Trophoblast cell (in vitro differentiated cells and primary cell): ENCODE results near the gene UNC50.

ENCODE experiments used
- DNase-seq, 2 donors: peaks; one replicate each; pipeline ENCODE4 v3.0.0-alpha.2; 2016
- H2AFZ ChIP-seq: 2 replicates; pipeline ENCODE4 v1.6.1; 2013; ENCODE audit warnings: low read length, moderate library complexity, mild to moderate bottlenecking; ENCODE audit not compliant: insufficient read depth, poor library complexity
- H2AK5ac ChIP-seq: 2 replicates; pipeline ENCODE4 v1.6.1; 2013; ENCODE audit warnings: mild to moderate bottlenecking, low read length
- H2BK120ac ChIP-seq: 2 replicates; pipeline ENCODE4 v1.6.1; 2013; ENCODE audit warnings: low read length, mild to moderate bottlenecking, moderate library complexity; ENCODE audit not compliant: insufficient read depth, poor library complexity
- H2BK12ac ChIP-seq: 2 replicates; pipeline ENCODE4 v1.6.1; 2013; ENCODE audit warnings: mild to moderate bottlenecking, low read length, moderate library complexity
- H2BK5ac ChIP-seq: 2 replicates; pipeline ENCODE4 v1.6.1; 2013; ENCODE audit warnings: low read length, low read depth, moderate library complexity, mild to moderate bottlenecking; ENCODE audit not compliant: poor library complexity
- H3K14ac ChIP-seq: 2 replicates; pipeline ENCODE4 v1.6.1; 2013; ENCODE audit warnings: mild to moderate bottlenecking, low read length
- H3K18ac ChIP-seq: 2 replicates; pipeline ENCODE4 v1.6.1; 2013; ENCODE audit warnings: mild to moderate bottlenecking, low read length
- H3K23ac ChIP-seq: 2 replicates; pipeline ENCODE4 v1.6.1; 2013; ENCODE audit warnings: low read length
- H3K27ac ChIP-seq: 2 replicates; pipeline ENCODE4 v1.5.1; 2013; ENCODE audit warnings: low read depth, mild to moderate bottlenecking, inconsistent platforms, low read length, moderate library complexity
- H3K27me3 ChIP-seq: 2 replicates; pipeline ENCODE4 v1.6.1; 2013; ENCODE audit warnings: inconsistent platforms, mild to moderate bottlenecking, low read length, moderate library complexity; ENCODE audit not compliant: insufficient read depth
- H3K36me3 ChIP-seq, 2 experiments: 1 replicate in 1 of 2; 2 replicates in 1 of 2; pipeline ENCODE4 v1.6.1; 2013; ENCODE audit warnings: low read length in 2 of 2, mild to moderate bottlenecking in 2 of 2, moderate library complexity in 1 of 2; ENCODE audit not compliant: insufficient read depth in 2 of 2, control insufficient read depth in 1 of 2
- H3K4ac ChIP-seq: 2 replicates; pipeline ENCODE4 v1.6.1; 2013; ENCODE audit warnings: low read depth, mild to moderate bottlenecking, low read length, moderate library complexity
- H3K4me1 ChIP-seq, 2 experiments: 1 replicate in 1 of 2; 2 replicates in 1 of 2; pipeline ENCODE4 v1.6.1; 2013; ENCODE audit warnings: low read length in 2 of 2, mild to moderate bottlenecking in 2 of 2, moderate library complexity in 1 of 2; ENCODE audit not compliant: insufficient read depth in 2 of 2, control insufficient read depth in 1 of 2
- H3K4me2 ChIP-seq: 2 replicates; pipeline ENCODE4 v1.6.1; 2013; ENCODE audit warnings: inconsistent platforms, mild to moderate bottlenecking, low read length, moderate library complexity
- H3K4me3 ChIP-seq: 2 replicates; pipeline ENCODE4 v1.5.1; 2013; ENCODE audit warnings: mild to moderate bottlenecking, low read depth, low read length, inconsistent platforms
- H3K79me1 ChIP-seq: one replicate; pipeline ENCODE4 v1.6.1; 2013; ENCODE audit warnings: low read length
- H3K79me2 ChIP-seq: 2 replicates; pipeline ENCODE4 v1.6.1; 2013; ENCODE audit warnings: low read length, mild to moderate bottlenecking; ENCODE audit not compliant: control insufficient read depth, insufficient read depth, poor library complexity
- H3K9ac ChIP-seq: 2 replicates; pipeline ENCODE4 v1.6.1; 2013; ENCODE audit warnings: mild to moderate bottlenecking, low read length
- H3K9me3 ChIP-seq: 2 replicates; pipeline ENCODE4 v1.6.1; 2013; ENCODE audit warnings: low read depth, mild to moderate bottlenecking, control low read depth, inconsistent platforms, low read length; ENCODE audit not compliant: insufficient read depth
- H4K12ac ChIP-seq: 2 replicates; pipeline ENCODE4 v1.6.1; 2013; ENCODE audit warnings: low read depth, mild to moderate bottlenecking, low read length, moderate library complexity
- H4K8ac ChIP-seq: 2 replicates; pipeline ENCODE4 v1.6.1; 2013; ENCODE audit warnings: low read depth, mild to moderate bottlenecking, low read length, moderate library complexity
- H4K91ac ChIP-seq: one replicate; pipeline ENCODE4 v1.6.1; 2013; ENCODE audit warnings: low read depth, mild to moderate bottlenecking, low read length, moderate library complexity
- WGBS: extraction: QIAGEN DNeasy Blood & Tissue Kit; methylation state at CpG from one replicate; pipeline ENCODE4 v1.1.7; 2013; ENCODE audit warnings: missing lambda C conversion rate; ENCODE audit not compliant: insufficient read length, insufficient coverage; ENCODE audit errors: extremely low coverage; 5-methylcytosine and 5-hydroxymethylcytosine counted together

The UNC50 gene

GRCh38 chr2:98586551-98587140, 21.7 kb upstream of the UNC50 start:
- Histone ChIP-seq H3K9me3 (no peaks in the 10 kb centered on the region), H3K4ac (no peak overlapping the region), H3K9ac (no peak overlapping the region), H3K23ac (no peak overlapping the region), H2BK5ac (no peak overlapping the region), H4K8ac (no peak overlapping the region), H3K36me3 (peaks cover 13 to 26% of the 10 kb centered on the region in 2 experiments), H3K27me3 (no peaks in the 10 kb centered on the region), H2BK12ac (no peak overlapping the region), H3K79me2 (peaks cover 2% of the 10 kb centered on the region), H4K91ac (no peak overlapping the region), H3K14ac (no peak overlapping the region), H3K79me1 (no peaks in the 10 kb centered on the region), H2BK120ac (no peak overlapping the region), H2AFZ (no peak overlapping the region), H3K4me3 (no peak overlapping the region), H3K27ac (no peak overlapping the region), H3K4me2 (no peak overlapping the region), H4K12ac (no peak overlapping the region), H2AK5ac (no peak overlapping the region), H3K4me1 (no peaks in the 10 kb centered on the region), H3K18ac (no peak overlapping the region)
- DNase-seq: no peak
- no CpG with 5 or more reads among the region's 6 CpGs for WGBS

GRCh38 chr2:98588880-98589431, 19.4 kb upstream of the UNC50 start:
- Histone ChIP-seq H3K36me3 (peaks cover 14 to 20% of the 10 kb centered on the region in 2 experiments), H4K91ac (no peak overlapping the region), H3K14ac (no peak overlapping the region), H4K8ac (no peak overlapping the region), H3K79me1 (no peaks in the 10 kb centered on the region), H2BK5ac (no peak overlapping the region), H3K27me3 (no peaks in the 10 kb centered on the region), H3K9ac (no peak overlapping the region), H3K4me2 (no peak overlapping the region), H3K23ac (no peak overlapping the region), H3K9me3 (peaks cover 3% of the 10 kb centered on the region), H3K4me1 (no peaks in the 10 kb centered on the region), H3K79me2 (peaks cover 2% of the 10 kb centered on the region), H3K18ac (no peak overlapping the region), H2BK120ac (no peak overlapping the region), H3K4me3 (no peak overlapping the region), H2BK12ac (no peak overlapping the region), H2AFZ (no peak overlapping the region), H3K27ac (no peak overlapping the region), H2AK5ac (no peak overlapping the region), H3K4ac (no peak overlapping the region), H4K12ac (no peak overlapping the region)
- DNase-seq: no peak
- WGBS: no CpG with 5 or more reads among the region's 4 CpGs

- Histone ChIP-seq H2BK12ac (no peak overlapping the region), H3K79me1 (no peaks in the 10 kb centered on the region), H3K79me2 (no peaks in the 10 kb centered on the region), H3K27me3 (no peaks in the 10 kb centered on the region), H3K14ac (no peak overlapping the region), H3K9ac (no peak overlapping the region), H3K9me3 (peaks cover 3% of the 10 kb centered on the region), H3K4me1 (no peaks in the 10 kb centered on the region), H3K23ac (no peak overlapping the region), H3K4ac (no peak overlapping the region), H3K18ac (no peak overlapping the region), H4K91ac (no peak overlapping the region), H2AFZ (no peak overlapping the region), H3K36me3 (peaks cover 10 to 17% of the 10 kb centered on the region in 2 experiments), H3K27ac (no peak overlapping the region), H2AK5ac (no peak overlapping the region), H2BK120ac (no peak overlapping the region), H2BK5ac (no peak overlapping the region), H3K4me2 (no peak overlapping the region), H4K12ac (no peak overlapping the region), H4K8ac (no peak overlapping the region), H3K4me3 (no peak overlapping the region)
- DNase-seq: no peak
- no CpG with 5 or more reads among the region's 4 CpGs for WGBS
Observed at GRCh38 chr2:98589489-98589888, 18.9 kb upstream of the UNC50 start.

GRCh38 chr2:98592565-98592964, 15.8 kb upstream of the UNC50 start:
- no peak overlapping the region for H4K91ac ChIP-seq
- H3K4me3 ChIP-seq: no peak overlapping the region
- H4K8ac ChIP-seq: no peak overlapping the region
- no peak overlapping the region for H2AK5ac ChIP-seq
- H3K4ac ChIP-seq: no peak overlapping the region
- no peaks in the 10 kb centered on the region for H3K79me1 ChIP-seq
- no peak overlapping the region for H2BK5ac ChIP-seq
- no peaks in the 10 kb centered on the region for H3K79me2 ChIP-seq
- H3K36me3 ChIP-seq: peaks cover 6 to 14% of the 10 kb centered on the region in 2 experiments
- H3K4me2 ChIP-seq: no peak overlapping the region
- no peak for DNase-seq
- no peak overlapping the region for H3K23ac ChIP-seq
- H3K27me3 ChIP-seq: no peaks in the 10 kb centered on the region
- H3K18ac ChIP-seq: no peak overlapping the region
- H3K14ac ChIP-seq: no peak overlapping the region
- H3K4me1 ChIP-seq: no peaks in the 10 kb centered on the region
- H2BK12ac ChIP-seq: no peak overlapping the region
- H3K27ac ChIP-seq: no peak overlapping the region
- no peak overlapping the region for H3K9ac ChIP-seq
- no peak overlapping the region for H2BK120ac ChIP-seq
- H4K12ac ChIP-seq: no peak overlapping the region
- H3K9me3 ChIP-seq: peaks cover 3% of the 10 kb centered on the region
- H2AFZ ChIP-seq: no peak overlapping the region
- no CpG with 5 or more reads among the region's 8 CpGs for WGBS
